ENCODE data around the gene TOP3A. TPM values are rescaled to one million over a fixed set of nuclear protein-coding genes. Genes with fewer than 3 reads are reported as not detected.
A peak's percentile ranks its signal among the peaks of the same experiment; 100 is the strongest.

Gene TOP3A
- total RNA-seq, 1 experiment from 2014 or later = 56.1 TPM

GRCh38 chr17:18318117-18318516 is 3.3 kb upstream of the TOP3A start:
- Mint-ChIP-seq H3K4me1 (peaks cover 38% of the 10 kb centered on the region), H3K27ac (peak overlapping the region; percentile 32; the same call in 1 of the 2 replicates), H3K9me3 (no peaks in the 10 kb centered on the region), H3K36me3 (peaks cover 16% of the 10 kb centered on the region), H3K27me3 (ENCODE audit: low read depth) (no peaks in the 10 kb centered on the region; the same call in 1 of the 2 replicates), H3K4me3 (peak overlapping the region; percentile 38; the same call in 1 of the 2 replicates)
- TF ChIP-seq ESRRA (CRISPR knock-in tag; IDR thresholded peaks at IDR 0.05; ENCODE audit: borderline replicate concordance) (no peak), CREM (CRISPR knock-in tag; IDR thresholded peaks at IDR 0.05) (no peak), ZNF138 (CRISPR knock-in tag; conservative IDR thresholded peaks at IDR 0.05) (no peak), USF1 (CRISPR knock-in tag; IDR thresholded peaks at IDR 0.05) (no peak), NFE2L1 (CRISPR knock-in tag; IDR thresholded peaks at IDR 0.05) (no peak)
- DNase-seq (ENCODE audit: low spot score) = no peak
- ATAC-seq = no peak
- POLR2A ChIA-PET = no interaction called here
- CTCF ChIA-PET = no interaction called here

GRCh38 chr17:18315961-18316360 is 1.2 kb upstream of the TOP3A start:
- Mint-ChIP-seq H3K27me3 (ENCODE audit: low read depth) (no peaks in the 10 kb centered on the region; the same call in 1 of the 2 replicates), H3K36me3 (peaks cover 26% of the 10 kb centered on the region), H3K9me3 (no peaks in the 10 kb centered on the region), H3K4me3 (peak overlapping the region; percentile 94), H3K27ac (peak overlapping the region; percentile 100), H3K4me1 (peaks cover 48% of the 10 kb centered on the region)
- DNase-seq (ENCODE audit: low spot score) (no peak), ATAC-seq (no peak)
- TF ChIP-seq GTF2I (CRISPR knock-in tag; conservative IDR thresholded peaks at IDR 0.05) (no peak), NR1H2 (CRISPR knock-in tag; IDR thresholded peaks at IDR 0.05) (no peak), PRRX2 (CRISPR knock-in tag; IDR thresholded peaks at IDR 0.05) (no peak), ZMAT4 (CRISPR knock-in tag; IDR thresholded peaks at IDR 0.05) (no peak), ETV6 (CRISPR knock-in tag; IDR thresholded peaks at IDR 0.05) (no peak), NFE2L1 (CRISPR knock-in tag; IDR thresholded peaks at IDR 0.05) (no peak), ZNF232 (CRISPR knock-in tag; IDR thresholded peaks at IDR 0.05) (no peak), ZNF532 (CRISPR knock-in tag; IDR thresholded peaks at IDR 0.05; ENCODE audit: borderline replicate concordance) (no peak), ERG (CRISPR knock-in tag; IDR thresholded peaks at IDR 0.05) (no peak), ZNF512 (CRISPR knock-in tag; IDR thresholded peaks at IDR 0.05; ENCODE audit: borderline replicate concordance) (no peak), ESRRA (CRISPR knock-in tag; IDR thresholded peaks at IDR 0.05; ENCODE audit: borderline replicate concordance) (no peak), ZNF121 (CRISPR knock-in tag; IDR thresholded peaks at IDR 0.05) (no peak)
- POLR2A ChIA-PET = interaction anchor here (0.6 kb wide), 1 partner anchor 376 kb away, joined by 3 read pairs; no protein-coding TSS in a partner anchor
- CTCF ChIA-PET = interaction anchor here (1.3 kb wide), 1 partner anchor 17 kb away, joined by 3 read pairs; no protein-coding TSS in a partner anchor

All from WTC11 (cell line).